GM12891 (cell line): ENCODE results near the gene ISG15.

ENCODE experiments used
- POLR2AphosphoS5 ChIP-seq: IDR thresholded peaks from 2 replicates; pipeline ENCODE4 v1.6.1; 2011; ENCODE audit warnings: low read depth, low read length, control low read depth
- TAF1 ChIP-seq: IDR thresholded peaks from 2 replicates; pipeline ENCODE4 v1.6.1; 2011; ENCODE audit warnings: low read depth, low read length, control low read depth

DNA sequence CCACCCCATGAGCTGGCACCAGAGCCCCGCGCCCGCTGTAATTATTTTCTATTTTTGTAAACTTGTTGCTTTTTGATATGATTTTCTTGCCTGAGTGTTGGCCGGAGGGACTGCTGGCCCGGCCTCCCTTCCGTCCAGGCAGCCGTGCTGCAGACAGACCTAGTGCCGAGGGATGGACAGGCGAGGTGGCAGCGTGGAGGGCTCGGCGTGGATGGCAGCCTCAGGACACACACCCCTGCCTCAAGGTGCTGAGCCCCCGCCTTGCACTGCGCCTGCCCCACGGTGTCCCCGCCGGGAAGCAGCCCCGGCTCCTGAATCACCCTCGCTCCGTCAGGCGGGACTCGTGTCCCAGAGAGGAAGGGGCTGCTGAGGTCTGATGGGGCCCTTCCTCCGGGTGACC, 41.7 kb downstream of the ISG15 start:
- no peak for TF ChIP-seq TAF1
- no peak for TF ChIP-seq POLR2AphosphoS5
